WTC11 (cell line): ENCODE results near the gene DUS1L. TPM values are rescaled to one million over a fixed set of nuclear protein-coding genes. Genes with fewer than 3 reads are reported as not detected.

ENCODE experiments used
- ATAC-seq: fragments of 200-7000 bp; cut with Tn5 transposase; 2 replicates; pipeline ENCODE4 v1.10.0; 2021; ENCODE audit warnings: mild to moderate bottlenecking, moderate library complexity
- CTCF ChIA-PET: fragments of 300-600 bp; sonication (Branson Sonifier 250); formaldehyde crosslinking; loops from one replicate; lab custom pipeline; 2021; ENCODE audit warnings: antibody characterized with exemption; lab: Charles Lee
- POLR2A ChIA-PET: fragments of 350-600 bp; sonication (Branson Sonifier 250); formaldehyde crosslinking; loops from one replicate; lab custom pipeline; 2021; ENCODE audit warnings: antibody characterized with exemption; lab: Charles Lee
- DNase-seq: peaks from one replicate; pipeline ENCODE4 v3.0.0; 2021; ENCODE audit warnings: low spot score
- H3K27ac Mint-ChIP-seq: 2 replicates; pipeline ENCODE4 v1.8.0; 2021; ENCODE audit warnings: mixed read lengths
- H3K27me3 Mint-ChIP-seq: 2 replicates; pipeline ENCODE4 v1.8.0; 2021; ENCODE audit warnings: low read depth, mild to moderate bottlenecking, moderate library complexity, mixed read lengths
- H3K36me3 Mint-ChIP-seq: 2 replicates; pipeline ENCODE4 v1.8.0; 2021; ENCODE audit warnings: mixed read lengths
- H3K4me1 Mint-ChIP-seq: 2 replicates; pipeline ENCODE4 v1.8.0; 2022; ENCODE audit warnings: mixed read lengths
- H3K4me3 Mint-ChIP-seq: 2 replicates; pipeline ENCODE4 v1.8.0; 2021; ENCODE audit warnings: mild to moderate bottlenecking, moderate library complexity, mixed read lengths
- H3K9me3 Mint-ChIP-seq: 2 replicates; pipeline ENCODE4 v1.8.0; 2021; ENCODE audit warnings: mixed read lengths
- ATF6 ChIP-seq: sonication (generic); formaldehyde crosslinking; IDR thresholded peaks from 2 replicates; pipeline ENCODE4 v1.8.1; 2023; ENCODE audit warnings: mild to moderate bottlenecking, missing genetic modification reagents
- CREM ChIP-seq: sonication (generic); formaldehyde crosslinking; IDR thresholded peaks from 2 replicates; pipeline ENCODE4 v1.8.1; 2022; ENCODE audit warnings: mild to moderate bottlenecking, missing genetic modification reagents, moderate library complexity
- EMX1 ChIP-seq: fragments of 250-450 bp; sonication (Bioruptor Pico); IDR thresholded peaks from 2 replicates; pipeline ENCODE4 v1.8.0; 2021; ENCODE audit warnings: mild to moderate bottlenecking
- ESRRA ChIP-seq: sonication (generic); formaldehyde crosslinking; IDR thresholded peaks from 2 replicates; pipeline ENCODE4 v1.8.1; 2022; ENCODE audit warnings: mild to moderate bottlenecking, missing genetic modification reagents, borderline replicate concordance
- FOXP4 ChIP-seq: sonication (generic); formaldehyde crosslinking; IDR thresholded peaks from 2 replicates; pipeline ENCODE4 v1.8.0; 2022; ENCODE audit warnings: mild to moderate bottlenecking, missing genetic modification reagents
- HMGA2 ChIP-seq: fragments of 250-450 bp; sonication (Bioruptor Pico); IDR thresholded peaks from 2 replicates; pipeline ENCODE4 v1.4.0; 2021; ENCODE audit warnings: mild to moderate bottlenecking, moderate library complexity
- NFYB ChIP-seq: sonication (generic); formaldehyde crosslinking; conservative IDR thresholded peaks from 2 replicates; pipeline ENCODE4 v1.8.0; 2022; ENCODE audit warnings: low read depth, missing genetic modification reagents
- SMAD4 ChIP-seq: sonication (generic); formaldehyde crosslinking; IDR thresholded peaks from 2 replicates; pipeline ENCODE4 v1.8.0; 2022; ENCODE audit warnings: mild to moderate bottlenecking, missing genetic modification reagents
- SP1 ChIP-seq: sonication (generic); formaldehyde crosslinking; conservative IDR thresholded peaks from 2 replicates; pipeline ENCODE4 v1.8.1; 2022; ENCODE audit warnings: missing genetic modification reagents
- TCF7 ChIP-seq: sonication (generic); formaldehyde crosslinking; IDR thresholded peaks from 2 replicates; pipeline ENCODE4 v1.8.0; 2022; ENCODE audit warnings: mild to moderate bottlenecking, low read depth, missing genetic modification reagents, moderate library complexity
- TEAD4 ChIP-seq: sonication (generic); formaldehyde crosslinking; IDR thresholded peaks from 2 replicates; pipeline ENCODE4 v1.8.0; 2022; ENCODE audit warnings: mild to moderate bottlenecking, missing genetic modification reagents
- ZNF121 ChIP-seq: sonication (generic); formaldehyde crosslinking; IDR thresholded peaks from 2 replicates; pipeline ENCODE4 v1.8.0; 2023; ENCODE audit warnings: missing genetic modification reagents
- ZNF232 ChIP-seq: sonication (generic); formaldehyde crosslinking; IDR thresholded peaks from 2 replicates; pipeline ENCODE4 v1.8.0; 2022; ENCODE audit warnings: mild to moderate bottlenecking, missing genetic modification reagents
- ZNF263 ChIP-seq: sonication (generic); formaldehyde crosslinking; IDR thresholded peaks from 2 replicates; pipeline ENCODE4 v1.8.1; 2022; ENCODE audit warnings: low read depth, mild to moderate bottlenecking, moderate library complexity, missing genetic modification reagents
- ZNF423 ChIP-seq: fragments of 250-450 bp; sonication (Bioruptor Pico); IDR thresholded peaks from 2 replicates; pipeline ENCODE4 v2.1.2; 2022; ENCODE audit warnings: mild to moderate bottlenecking, moderate library complexity
- total RNA-seq: library from RNA; stranded (reverse); gene quantifications from 3 replicates; pipeline ENCODE4 v1.2.3, GENCODE V29; 2021
- TF ChIP-seq, protein P1 (sequence below): sonication (generic); formaldehyde crosslinking; IDR thresholded peaks from 2 replicates; pipeline ENCODE4 v1.8.0; 2022; ENCODE audit warnings: mild to moderate bottlenecking, missing genetic modification reagents
- TF ChIP-seq, protein P2 (sequence below): sonication (generic); formaldehyde crosslinking; conservative IDR thresholded peaks from 2 replicates; pipeline ENCODE4 v1.8.1; 2022; ENCODE audit warnings: mild to moderate bottlenecking, missing genetic modification reagents
- TF ChIP-seq, protein P3 (sequence below): sonication (generic); formaldehyde crosslinking; IDR thresholded peaks from 2 replicates; pipeline ENCODE4 v1.8.1; 2023; ENCODE audit warnings: mild to moderate bottlenecking, moderate library complexity, missing genetic modification reagents
- TF ChIP-seq, protein P4 (sequence below): sonication (generic); formaldehyde crosslinking; IDR thresholded peaks from 2 replicates; pipeline ENCODE4 v1.8.1; 2022; ENCODE audit warnings: mild to moderate bottlenecking, missing genetic modification reagents, moderate library complexity, borderline replicate concordance
- TF ChIP-seq, protein P5 (sequence below): sonication (generic); formaldehyde crosslinking; IDR thresholded peaks from 2 replicates; pipeline ENCODE4 v1.8.1; 2022; ENCODE audit warnings: mild to moderate bottlenecking, moderate library complexity, missing genetic modification reagents

Gene DUS1L
- total RNA-seq, 1 experiment from 2014 or later = 120 TPM

GRCh38 chr17:82024859-82025258 lies 40.7 kb downstream of the DUS1L start (continued):
- TF ChIP-seq ZNF423 (no peak), CREM (CRISPR knock-in tag) (no peak), ESRRA (CRISPR knock-in tag) (no peak)

DNA sequence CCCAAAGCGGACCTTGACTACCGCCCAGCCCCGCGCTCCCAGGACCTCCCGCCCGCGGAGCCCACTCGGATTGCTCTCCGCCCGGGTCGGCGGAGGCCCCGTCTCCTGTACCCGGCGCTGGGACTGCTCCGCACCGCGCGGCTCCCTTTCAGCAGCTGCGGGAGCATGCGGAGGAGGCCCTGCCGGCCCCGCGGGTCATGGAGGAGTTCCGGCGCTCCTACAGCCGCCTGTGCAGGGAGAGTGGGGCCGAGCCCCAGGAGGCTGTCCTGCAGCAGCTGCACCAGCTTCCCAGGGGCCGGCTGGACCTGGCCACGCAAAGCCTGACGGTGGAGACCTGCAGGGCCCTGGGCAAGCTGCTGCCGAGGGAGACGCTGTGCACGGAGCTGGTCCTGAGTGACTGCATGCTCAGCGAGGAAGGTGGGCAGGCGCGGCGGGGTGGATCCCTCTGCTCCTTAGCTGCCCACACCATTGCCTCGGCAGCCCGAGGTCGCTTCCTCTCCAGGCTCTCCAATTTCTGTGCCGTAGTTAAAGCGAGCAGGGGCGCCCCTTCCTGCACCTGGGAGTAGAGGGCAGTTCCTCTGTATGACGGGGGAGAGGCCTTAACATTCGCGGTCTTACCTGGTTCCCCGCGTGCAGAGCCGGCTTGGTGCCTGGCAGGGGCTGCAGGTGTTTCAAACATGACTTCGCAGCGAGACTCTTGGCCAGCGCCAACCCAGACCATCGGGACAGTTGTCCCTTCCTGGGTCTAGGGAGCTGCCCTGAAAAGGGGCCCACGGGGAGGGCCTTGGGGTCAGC lies 42.0 kb downstream of the DUS1L start:
- DNase-seq = peak; percentile 44
- TF ChIP-seq, protein P1, sequence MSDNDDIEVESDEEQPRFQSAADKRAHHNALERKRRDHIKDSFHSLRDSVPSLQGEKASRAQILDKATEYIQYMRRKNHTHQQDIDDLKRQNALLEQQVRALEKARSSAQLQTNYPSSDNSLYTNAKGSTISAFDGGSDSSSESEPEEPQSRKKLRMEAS (CRISPR knock-in tag) = peak; percentile 45
- TF ChIP-seq, protein P2, sequence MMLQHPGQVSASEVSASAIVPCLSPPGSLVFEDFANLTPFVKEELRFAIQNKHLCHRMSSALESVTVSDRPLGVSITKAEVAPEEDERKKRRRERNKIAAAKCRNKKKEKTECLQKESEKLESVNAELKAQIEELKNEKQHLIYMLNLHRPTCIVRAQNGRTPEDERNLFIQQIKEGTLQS (CRISPR knock-in tag) = no peak
- TF ChIP-seq, protein P3, sequence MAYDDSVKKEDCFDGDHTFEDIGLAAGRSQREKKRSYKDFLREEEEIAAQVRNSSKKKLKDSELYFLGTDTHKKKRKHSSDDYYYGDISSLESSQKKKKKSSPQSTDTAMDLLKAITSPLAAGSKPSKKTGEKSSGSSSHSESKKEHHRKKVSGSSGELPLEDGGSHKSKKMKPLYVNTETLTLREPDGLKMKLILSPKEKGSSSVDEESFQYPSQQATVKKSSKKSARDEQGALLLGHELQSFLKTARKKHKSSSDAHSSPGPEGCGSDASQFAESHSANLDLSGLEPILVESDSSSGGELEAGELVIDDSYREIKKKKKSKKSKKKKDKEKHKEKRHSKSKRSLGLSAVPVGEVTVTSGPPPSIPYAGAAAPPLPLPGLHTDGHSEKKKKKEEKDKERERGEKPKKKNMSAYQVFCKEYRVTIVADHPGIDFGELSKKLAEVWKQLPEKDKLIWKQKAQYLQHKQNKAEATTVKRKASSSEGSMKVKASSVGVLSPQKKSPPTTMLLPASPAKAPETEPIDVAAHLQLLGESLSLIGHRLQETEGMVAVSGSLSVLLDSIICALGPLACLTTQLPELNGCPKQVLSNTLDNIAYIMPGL (CRISPR knock-in tag) = peak; percentile 81
- no peak for TF ChIP-seq ZNF232 (CRISPR knock-in tag)
- 0 out of 2 replicates have a peak, but pooled peaks have one; percentile 20 for TF ChIP-seq FOXP4 (CRISPR knock-in tag)
- TF ChIP-seq, protein P4, sequence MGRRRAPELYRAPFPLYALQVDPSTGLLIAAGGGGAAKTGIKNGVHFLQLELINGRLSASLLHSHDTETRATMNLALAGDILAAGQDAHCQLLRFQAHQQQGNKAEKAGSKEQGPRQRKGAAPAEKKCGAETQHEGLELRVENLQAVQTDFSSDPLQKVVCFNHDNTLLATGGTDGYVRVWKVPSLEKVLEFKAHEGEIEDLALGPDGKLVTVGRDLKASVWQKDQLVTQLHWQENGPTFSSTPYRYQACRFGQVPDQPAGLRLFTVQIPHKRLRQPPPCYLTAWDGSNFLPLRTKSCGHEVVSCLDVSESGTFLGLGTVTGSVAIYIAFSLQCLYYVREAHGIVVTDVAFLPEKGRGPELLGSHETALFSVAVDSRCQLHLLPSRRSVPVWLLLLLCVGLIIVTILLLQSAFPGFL (CRISPR knock-in tag) = no peak
- TF ChIP-seq HMGA2 (CRISPR knock-in tag) = no peak
- TF ChIP-seq, all 79 proteins: peak for 3
- no peaks in the 10 kb centered on the region; the same call in 1 of the 2 replicates for H3K36me3 Mint-ChIP-seq
- H3K27ac Mint-ChIP-seq = no peak overlapping the region
- POLR2A ChIA-PET = interaction anchor here (1.0 to 2.7 kb wide), 5 partner anchors 8 to 100 kb away, joined by 3 to 9 read pairs (median 5); partner anchors contain the start of genes DCXR and RAC3
- H3K4me3 Mint-ChIP-seq = peak overlapping the region; percentile 74
- peaks cover 11% of the 10 kb centered on the region for H3K4me1 Mint-ChIP-seq
- H3K27me3 Mint-ChIP-seq = no peaks in the 10 kb centered on the region; the same call in 1 of the 2 replicates
- ATAC-seq = peak; percentile 0; the same call in 1 of the 2 replicates
- H3K9me3 Mint-ChIP-seq = no peaks in the 10 kb centered on the region
- CTCF ChIA-PET = interaction anchor here (0.9 to 8.8 kb wide), 12 partner anchors 7 to 213 kb away, joined by 3 to 119 read pairs (median 6); partner anchors contain the start of genes DCXR, NOTUM and RAC3

DNA sequence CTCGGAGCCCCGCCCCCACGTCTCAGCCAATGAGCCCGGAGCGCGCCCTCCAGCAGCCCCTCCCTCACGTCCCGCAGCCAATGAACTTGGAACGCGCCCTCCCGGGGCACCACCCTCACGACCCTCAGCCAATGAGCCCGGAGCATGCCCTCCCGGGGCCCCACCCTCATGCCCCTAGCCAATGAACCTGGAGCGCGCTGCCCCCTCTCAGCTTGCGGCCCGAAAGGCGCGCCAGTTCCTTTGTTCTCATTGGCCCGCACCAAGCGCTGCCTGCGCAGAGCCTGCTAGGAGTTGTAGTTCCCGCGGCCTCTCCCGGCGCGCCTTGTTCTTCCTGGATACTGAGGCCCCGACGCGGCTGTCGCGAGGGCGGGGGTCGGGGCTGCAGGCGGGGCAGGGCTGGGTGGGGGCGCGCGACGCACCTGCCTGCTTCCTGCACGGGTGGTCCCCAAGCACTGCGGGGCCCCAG lies 42.6 kb downstream of the DUS1L start, which contains the start of gene LRRC45:
Gene LRRC45 (plus strand): TSS at position 325 of the 466 bp plus-strand sequence. CDS start 339 bp downstream, outside the sequence.
- CTCF ChIA-PET = interaction anchor here (0.7 to 8.8 kb wide), 21 partner anchors 8 to 213 kb away, joined by 3 to 119 read pairs (median 5); partner anchors contain the start of genes DCXR, NOTUM and RAC3
- H3K9me3 Mint-ChIP-seq = no peaks in the 10 kb centered on the region
- peaks cover 11% of the 10 kb centered on the region for H3K4me1 Mint-ChIP-seq
- H3K27me3 Mint-ChIP-seq = no peaks in the 10 kb centered on the region; the same call in 1 of the 2 replicates
- POLR2A ChIA-PET = interaction anchor here (1.0 to 2.7 kb wide), 5 partner anchors 8 to 99 kb away, joined by 3 to 9 read pairs (median 5); partner anchors contain the start of genes DCXR and RAC3
- peak; percentile 100 for DNase-seq
- peak; percentile 93 for ATAC-seq
- H3K27ac Mint-ChIP-seq = no peak within 1 kb of the TSS
- peak within 1 kb of the TSS; percentile 78 for H3K4me3 Mint-ChIP-seq
- no peaks in the 10 kb centered on the region; the same call in 1 of the 2 replicates for H3K36me3 Mint-ChIP-seq
- TF ChIP-seq TCF7 (CRISPR knock-in tag) (no peak), EMX1 (CRISPR knock-in tag) (no peak), ZNF121 (CRISPR knock-in tag) (no peak), ZNF263 (no peak), SMAD4 (CRISPR knock-in tag) (no peak), ATF6 (CRISPR knock-in tag) (no peak), NFYB (CRISPR knock-in tag) (peak; percentile 92), TEAD4 (CRISPR knock-in tag) (no peak), SP1 (CRISPR knock-in tag) (peak; percentile 97)
- TF ChIP-seq, protein P3 (CRISPR knock-in tag) = no peak
- TF ChIP-seq, protein P1 (CRISPR knock-in tag) = no peak; the same call in 1 of the 2 replicates
- TF ChIP-seq, protein P5, sequence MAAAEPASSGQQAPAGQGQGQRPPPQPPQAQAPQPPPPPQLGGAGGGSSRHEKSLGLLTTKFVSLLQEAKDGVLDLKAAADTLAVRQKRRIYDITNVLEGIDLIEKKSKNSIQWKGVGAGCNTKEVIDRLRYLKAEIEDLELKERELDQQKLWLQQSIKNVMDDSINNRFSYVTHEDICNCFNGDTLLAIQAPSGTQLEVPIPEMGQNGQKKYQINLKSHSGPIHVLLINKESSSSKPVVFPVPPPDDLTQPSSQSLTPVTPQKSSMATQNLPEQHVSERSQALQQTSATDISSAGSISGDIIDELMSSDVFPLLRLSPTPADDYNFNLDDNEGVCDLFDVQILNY (CRISPR knock-in tag) = peak; percentile 62; the same call in 1 of the 2 replicates
